ENCODE measurements around the gene GALNT14. TPM values are rescaled to one million over a fixed set of nuclear protein-coding genes. Genes with fewer than 3 reads are reported as not detected.

GALNT14 gene
- total RNA-seq, 2 donors from 2014 or later, result 0.15 to 1.0 TPM

GRCh38 chr2:31140151-31140550 is 1.9 kb upstream of the GALNT14 start:
- Histone ChIP-seq H3K4me3 (no peak overlapping the region), H3K9me3 (no peaks in the 10 kb centered on the region), H3K27ac (no peak overlapping the region), H3K36me3 (no peaks in the 10 kb centered on the region), H3K4me1 (peaks cover 0 to 23% of the 10 kb centered on the region in 2 donors), H3K27me3 (peaks cover 0 to 13% of the 10 kb centered on the region in 2 donors)
- peak; percentile 52 for DNase-seq (ENCODE audit: low spot score)
- no peak for TF ChIP-seq CTCF (IDR thresholded peaks at IDR 0.05)

- no peak overlapping the region for H3K27ac ChIP-seq
- H3K4me3 ChIP-seq, result no peak overlapping the region
- no peak for TF ChIP-seq CTCF (IDR thresholded peaks at IDR 0.05)
- peaks cover 0 to 13% of the 10 kb centered on the region in 2 donors for H3K27me3 ChIP-seq
- no peak for DNase-seq (ENCODE audit: low spot score)
- peaks cover 0 to 23% of the 10 kb centered on the region in 2 donors for H3K4me1 ChIP-seq
- no peaks in the 10 kb centered on the region for H3K9me3 ChIP-seq
- H3K36me3 ChIP-seq, result no peaks in the 10 kb centered on the region
Observed at GRCh38 chr2:31139671-31140070, 1.4 kb upstream of the GALNT14 start.

- no peak for TF ChIP-seq CTCF (IDR thresholded peaks at IDR 0.05)
- Histone ChIP-seq H3K27ac (no peak overlapping the region), H3K27me3 (peaks cover 0 to 13% of the 10 kb centered on the region in 2 donors), H3K4me1 (peaks cover 0 to 23% of the 10 kb centered on the region in 2 donors), H3K9me3 (no peaks in the 10 kb centered on the region), H3K36me3 (no peaks in the 10 kb centered on the region), H3K4me3 (peak overlapping the region; percentile 31 to 60)
- DNase-seq (ENCODE audit: low spot score), result peak; percentile 34
Observed at GRCh38 chr2:31137211-31138036, 816 bp downstream of the GALNT14 start.

DNA sequence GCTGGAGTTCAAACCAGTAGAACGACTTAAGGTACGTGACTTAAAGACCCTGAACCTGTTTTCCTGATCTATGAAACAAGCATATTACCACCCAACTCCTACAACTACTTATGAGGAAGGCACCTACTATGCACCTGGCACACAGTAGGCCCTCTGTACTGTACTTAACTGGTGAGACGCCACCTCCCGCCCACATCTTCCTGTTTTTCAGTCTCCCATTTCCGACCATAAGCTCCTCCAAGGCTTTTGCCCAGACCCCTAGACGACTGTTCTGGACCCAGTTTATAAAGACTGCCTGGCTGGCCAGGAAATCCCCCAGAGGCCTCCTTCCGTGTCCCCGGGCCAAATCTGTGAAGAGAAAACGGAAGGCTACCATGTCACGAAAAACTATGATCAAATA is 1.5 kb downstream of the GALNT14 start:
- no peak overlapping the region for H3K4me3 ChIP-seq
- peaks cover 0 to 23% of the 10 kb centered on the region in 2 donors for H3K4me1 ChIP-seq
- peaks cover 0 to 13% of the 10 kb centered on the region in 2 donors for H3K27me3 ChIP-seq
- DNase-seq (ENCODE audit: low spot score), result peak; percentile 11
- no peaks in the 10 kb centered on the region for H3K36me3 ChIP-seq
- no peak for TF ChIP-seq CTCF (IDR thresholded peaks at IDR 0.05)
- H3K27ac ChIP-seq, result no peak overlapping the region
- H3K9me3 ChIP-seq, result no peaks in the 10 kb centered on the region

GRCh38 chr2:31136000-31136399 is 2.2 kb downstream of the GALNT14 start:
- no peaks in the 10 kb centered on the region for H3K9me3 ChIP-seq
- H3K4me1 ChIP-seq, result peaks cover 0 to 23% of the 10 kb centered on the region in 2 donors
- H3K4me3 ChIP-seq, result no peak overlapping the region
- no peak overlapping the region for H3K27ac ChIP-seq
- no peaks in the 10 kb centered on the region for H3K36me3 ChIP-seq
- DNase-seq (ENCODE audit: low spot score), result no peak
- peaks cover 0 to 13% of the 10 kb centered on the region in 2 donors for H3K27me3 ChIP-seq
- TF ChIP-seq CTCF (IDR thresholded peaks at IDR 0.05), result no peak

Data from right atrium auricular region (tissue), 2 donors.